ENCODE results near the gene LRWD1.
"Not testable (repeated sequence)": the region's sequence is repeated elsewhere in the genome, so short reads cannot be mapped to it uniquely, and the experiment has no call there.

DNA sequence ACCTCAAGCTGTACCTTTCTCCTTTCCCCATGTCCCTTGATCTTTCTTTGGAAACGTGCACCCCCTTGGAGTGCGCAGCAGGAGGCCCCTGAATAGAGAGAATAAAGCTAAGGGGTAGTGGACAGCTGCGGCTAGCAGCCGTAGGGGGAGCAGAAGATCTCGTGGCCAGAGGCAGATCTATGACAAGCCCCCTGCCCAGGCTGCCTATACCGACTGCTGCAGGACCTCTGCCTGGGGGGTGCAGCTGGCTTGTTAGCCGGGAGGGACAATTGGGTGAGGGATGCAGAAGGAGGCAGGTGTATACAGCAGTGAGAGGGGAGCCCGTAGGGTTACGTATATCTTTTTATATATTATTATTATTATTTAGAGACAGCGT, 14.4 kb downstream of the LRWD1 start:
- TF ChIP-seq, protein P1, sequence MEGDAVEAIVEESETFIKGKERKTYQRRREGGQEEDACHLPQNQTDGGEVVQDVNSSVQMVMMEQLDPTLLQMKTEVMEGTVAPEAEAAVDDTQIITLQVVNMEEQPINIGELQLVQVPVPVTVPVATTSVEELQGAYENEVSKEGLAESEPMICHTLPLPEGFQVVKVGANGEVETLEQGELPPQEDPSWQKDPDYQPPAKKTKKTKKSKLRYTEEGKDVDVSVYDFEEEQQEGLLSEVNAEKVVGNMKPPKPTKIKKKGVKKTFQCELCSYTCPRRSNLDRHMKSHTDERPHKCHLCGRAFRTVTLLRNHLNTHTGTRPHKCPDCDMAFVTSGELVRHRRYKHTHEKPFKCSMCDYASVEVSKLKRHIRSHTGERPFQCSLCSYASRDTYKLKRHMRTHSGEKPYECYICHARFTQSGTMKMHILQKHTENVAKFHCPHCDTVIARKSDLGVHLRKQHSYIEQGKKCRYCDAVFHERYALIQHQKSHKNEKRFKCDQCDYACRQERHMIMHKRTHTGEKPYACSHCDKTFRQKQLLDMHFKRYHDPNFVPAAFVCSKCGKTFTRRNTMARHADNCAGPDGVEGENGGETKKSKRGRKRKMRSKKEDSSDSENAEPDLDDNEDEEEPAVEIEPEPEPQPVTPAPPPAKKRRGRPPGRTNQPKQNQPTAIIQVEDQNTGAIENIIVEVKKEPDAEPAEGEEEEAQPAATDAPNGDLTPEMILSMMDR (IDR thresholded peaks at IDR 0.05) = not testable (repeated sequence)
- TF ChIP-seq POLR2A, POLR2AphosphoS5, EP300 (IDR thresholded peaks at IDR 0.05): not testable (repeated sequence)

All from sigmoid colon (tissue), 4 donors.